Inferior parietal cortex (tissue), 1 donor: ENCODE data around the gene CAPN9.

Experiments
- DNase-seq: peaks from one replicate; pipeline ENCODE4 v3.0.0-alpha.2; 2016; ENCODE audit errors: extremely low spot score

The CAPN9 gene

GRCh38 chr1:230745071-230745470, 2.1 kb upstream of the CAPN9 start:
- DNase-seq: no peak

GRCh38 chr1:230746617-230747016, 571 bp upstream of the CAPN9 start:
- DNase-seq: no peak

GRCh38 chr1:230747890-230748800, 957 bp downstream of the CAPN9 start:
- no peak for DNase-seq

- DNase-seq: no peak
Observed at GRCh38 chr1:230749150-230749549, 2.0 kb downstream of the CAPN9 start.

GRCh38 chr1:230749635-230750034, 2.4 kb downstream of the CAPN9 start:
- no peak for DNase-seq

GRCh38 chr1:230750576-230750975, 3.4 kb downstream of the CAPN9 start:
- no peak for DNase-seq

GRCh38 chr1:230750986-230751625, 3.9 kb downstream of the CAPN9 start:
- DNase-seq: no peak

- peak; percentile 57 for DNase-seq
Observed at GRCh38 chr1:230752407-230752806, 5.2 kb downstream of the CAPN9 start.

- DNase-seq: no peak
Observed at GRCh38 chr1:230753191-230753585, 6.0 kb downstream of the CAPN9 start.

GRCh38 chr1:230753586-230754251, 6.5 kb downstream of the CAPN9 start:
- peak; percentile 37 for DNase-seq

GRCh38 chr1:230754796-230755195, 7.6 kb downstream of the CAPN9 start:
- DNase-seq: no peak

- DNase-seq: no peak
Observed at GRCh38 chr1:230757856-230758708, 10.9 kb downstream of the CAPN9 start.

GRCh38 chr1:230758709-230759368, 11.7 kb downstream of the CAPN9 start:
- DNase-seq: no peak

- no peak for DNase-seq
Observed at GRCh38 chr1:230759369-230760065, 12.3 kb downstream of the CAPN9 start.

GRCh38 chr1:230760360-230760827, 13.2 kb downstream of the CAPN9 start:
- DNase-seq: no peak

- no peak for DNase-seq
Observed at GRCh38 chr1:230761443-230762167, 14.4 kb downstream of the CAPN9 start.

GRCh38 chr1:230763927-230764591, 16.9 kb downstream of the CAPN9 start:
- no peak for DNase-seq

- DNase-seq: no peak
Observed at GRCh38 chr1:230766318-230766717, 19.1 kb downstream of the CAPN9 start.
